ENCODE data around the gene RNF123. TPM values are rescaled to one million over a fixed set of nuclear protein-coding genes. Genes with fewer than 3 reads are reported as not detected.

RNF123 gene
- total and polyA plus RNA-seq, 10 of the 15 experiments (the other 5 are each of a cell fraction or from before 2014, with no cell fraction given), result 4.2 to 31.5 (median 17.6) TPM

- FAIRE-seq (no peak), DNase-seq (ENCODE audit: low read depth, low spot score) (no peak), ATAC-seq (no peak)
- no peaks in the 10 kb centered on the region for H3K36me3 ChIP-seq (ENCODE audit: control insufficient read depth in 2 of 2, insufficient read depth in 2 of 2, low read length in 1 of 2)
- no peak for TF ChIP-seq ZBTB33 (IDR thresholded peaks at IDR 0.05)
- TF ChIP-seq GATAD2B (conservative IDR thresholded peaks at IDR 0.05; ENCODE audit: low read depth), result no peak
- TF ChIP-seq CHD1 (IDR thresholded peaks at IDR 0.05; ENCODE audit: low read depth, low read length), result no peak
- no peak for TF ChIP-seq NKRF (conservative IDR thresholded peaks at IDR 0.05)
- TF ChIP-seq EGR1 (IDR thresholded peaks at IDR 0.05; ENCODE audit: borderline replicate concordance in 1 of 2, low read depth in 2 of 2, low read length in 2 of 2), result no peak
- no peak for TF ChIP-seq MAX (IDR thresholded peaks at IDR 0.05; ENCODE audit: low read depth, low read length)
- no peak for TF ChIP-seq CUX1 (IDR thresholded peaks at IDR 0.05; ENCODE audit: insufficient replicate concordance, low read depth, low read length)
- no peak for TF ChIP-seq NR2C1 (IDR thresholded peaks at IDR 0.05)
- no peak for TF ChIP-seq FOXK2 (IDR thresholded peaks at IDR 0.05)
- no peak for TF ChIP-seq YY1 (IDR thresholded peaks at IDR 0.05; ENCODE audit: low read depth, low read length)
- ChIA-PET POLR2A (no interaction called here), CTCF (interaction anchor here (1.0 to 5.3 kb wide), 2 partner anchors 129 to 130 kb away, joined by 3 to 210 read pairs; no protein-coding TSS in a partner anchor), SMC1A (ENCODE audit: uncharacterized antibody, unreplicated experiment) (interaction anchor here (1.8 kb wide), 1 partner anchor 128 kb away, joined by 4 read pairs; no protein-coding TSS in a partner anchor), RAD21 (ENCODE audit: unreplicated experiment) (no interaction called here)
- 28% methylated on average over 5 of the region's 5 CpGs for WGBS (ENCODE audit: insufficient coverage, insufficient replicate concordance, low lambda C conversion rate, missing lambda C conversion rate)
- no peak overlapping the region for H3K9ac ChIP-seq (ENCODE audit: control insufficient read depth, insufficient read depth, low read length)
- no TSS peak for BruUV-seq (replicated peaks)
- peaks cover 5% of the 10 kb centered on the region for H3K4me1 ChIP-seq (ENCODE audit: control insufficient read depth, insufficient read depth, low read length)
- no peak overlapping the region for H3K27ac ChIP-seq (ENCODE audit: control insufficient read depth, insufficient read depth)
- H3K9me3 ChIP-seq (replicated peaks; ENCODE audit: control insufficient read depth, insufficient read depth, low read length), result no peaks in the 10 kb centered on the region
- H2AFZ ChIP-seq (ENCODE audit: control insufficient read depth, low read depth, low read length), result no peak overlapping the region
- H3K27me3 ChIP-seq (replicated peaks in 1 of 2; ENCODE audit: control insufficient read depth in 2 of 2, insufficient read depth in 2 of 2, low read length in 1 of 2), result no peaks in the 10 kb centered on the region
- no peak overlapping the region for H3K4me3 ChIP-seq
- in situ Hi-C loops (cut with MboI) (no loop called here), intact Hi-C loops (cut with micrococcal nuclease; ENCODE audit: unreplicated experiment) (no loop called here)
- peaks cover 5% of the 10 kb centered on the region for H3K79me2 ChIP-seq (ENCODE audit: control insufficient read depth, insufficient read depth, low read length)
- H3K4me2 ChIP-seq (ENCODE audit: control insufficient read depth, insufficient read depth), result no peak overlapping the region
- no peaks in the 10 kb centered on the region for H4K20me1 ChIP-seq (ENCODE audit: control insufficient read depth, insufficient read depth)
Measured at GRCh38 chr3:49668414-49668797, 21.0 kb upstream of the RNF123 start.
